K562 (cell line): ENCODE results near the gene ZDHHC8. TPM values are rescaled to one million over a fixed set of nuclear protein-coding genes. Genes with fewer than 3 reads are reported as not detected.

Experiments
- CHD1 ChIP-seq: fragments of 200-600 bp; sonication (generic); IDR thresholded peaks from one replicate; pipeline ENCODE4 v1.6.1; 2012; ENCODE audit warnings: mild to moderate bottlenecking, moderate library complexity, low read length, inconsistent platforms
- HNRNPK ChIP-seq: fragments of 200-400 bp; formaldehyde crosslinking; IDR thresholded peaks from one replicate; pipeline ENCODE4 v1.6.1; 2018; ENCODE audit warnings: mild to moderate bottlenecking, low read depth, low read length; ENCODE audit not compliant: poor library complexity, severe bottlenecking
- HNRNPLL ChIP-seq: fragments of 200-400 bp; formaldehyde crosslinking; IDR thresholded peaks from 2 replicates; pipeline ENCODE4 v1.6.1; 2017; ENCODE audit warnings: low read length, low read depth, mild to moderate bottlenecking; ENCODE audit not compliant: poor library complexity, severe bottlenecking
- NFATC3 ChIP-seq: fragments of 450-650 bp; IDR thresholded peaks from 2 replicates; pipeline ENCODE4 v1.6.1; 2017; ENCODE audit warnings: mild to moderate bottlenecking
- NFE2L1 ChIP-seq: fragments of 450-650 bp; IDR thresholded peaks from 2 replicates; pipeline ENCODE4 v1.6.1; 2016; ENCODE audit warnings: missing genetic modification characterization, low read depth, mild to moderate bottlenecking, missing compliant biosample characterization, moderate library complexity, borderline replicate concordance
- PCBP1 ChIP-seq: fragments of 200-400 bp; formaldehyde crosslinking; IDR thresholded peaks from 2 replicates; pipeline ENCODE4 v1.6.1; 2018; ENCODE audit warnings: mild to moderate bottlenecking, low read depth, low read length; ENCODE audit not compliant: poor library complexity, severe bottlenecking
- RAD21 ChIP-seq, 2 experiments: fragments of 250-450 bp in 1 of 2; fragments of 450-650 bp in 1 of 2; sonication (Bioruptor Pico) in 1 of 2; formaldehyde crosslinking in 1 of 2; IDR thresholded peaks in 1 of 2; conservative IDR thresholded peaks in 1 of 2; 2 replicates each; pipeline versions ENCODE4 v1.4.0 to v1.8.0; 2020 to 2022; ENCODE audit warnings: mild to moderate bottlenecking in 2 of 2, moderate library complexity in 1 of 2
- RBBP5 ChIP-seq: fragments of 200-600 bp; sonication (generic); IDR thresholded peaks from 2 replicates; pipeline ENCODE4 v1.6.1; 2012; ENCODE audit warnings: borderline replicate concordance, mild to moderate bottlenecking, low read length, control low read depth, inconsistent platforms; ENCODE audit not compliant: insufficient read depth, poor library complexity, severe bottlenecking
- SRSF1 ChIP-seq: fragments of 200-400 bp; formaldehyde crosslinking; IDR thresholded peaks from 2 replicates; pipeline ENCODE4 v1.6.1; 2017; ENCODE audit warnings: mild to moderate bottlenecking, low read depth, low read length, moderate library complexity
- TEAD1 ChIP-seq, 2 experiments: fragments of 450-650 bp in 1 of 2; sonication (generic) in 1 of 2; formaldehyde crosslinking; IDR thresholded peaks; 2 replicates each; pipeline versions ENCODE4 v1.4.0 to v1.8.0; 2020 to 2022; ENCODE audit warnings: mild to moderate bottlenecking in 2 of 2, missing genetic modification reagents in 1 of 2
- TEAD4 ChIP-seq, 2 experiments: sonication (generic) in 1 of 2; formaldehyde crosslinking in 1 of 2; IDR thresholded peaks; 2 replicates each; pipeline versions ENCODE4 v1.6.1 to v1.8.0; 2012 to 2022; ENCODE audit warnings: borderline replicate concordance in 1 of 2, inconsistent platforms in 1 of 2, low read length in 1 of 2, mild to moderate bottlenecking in 1 of 2, missing genetic modification reagents in 1 of 2
- THAP12 ChIP-seq: fragments of 250-450 bp; sonication (Bioruptor Pico); IDR thresholded peaks from 2 replicates; pipeline ENCODE4 v1.9.0; 2021; ENCODE audit warnings: mild to moderate bottlenecking, inconsistent platforms
- ZC3H4 ChIP-seq: sonication (generic); formaldehyde crosslinking; IDR thresholded peaks from 2 replicates; pipeline ENCODE4 v1.9.0; 2021; ENCODE audit warnings: missing genetic modification reagents, borderline replicate concordance
- ZNF184 ChIP-seq: sonication (generic); formaldehyde crosslinking; IDR thresholded peaks from 2 replicates; pipeline ENCODE4 v1.5.0; 2020; ENCODE audit warnings: missing genetic modification reagents
- ZNF561 ChIP-seq: fragments of 450-650 bp; formaldehyde crosslinking; conservative IDR thresholded peaks from 2 replicates; pipeline ENCODE4 v1.4.0; 2020; ENCODE audit warnings: mild to moderate bottlenecking, moderate library complexity
- ZSCAN32 ChIP-seq: fragments of 450-650 bp; formaldehyde crosslinking; IDR thresholded peaks from 2 replicates; pipeline ENCODE4 v1.4.0; 2020; ENCODE audit warnings: mild to moderate bottlenecking, moderate library complexity
- polyA plus RNA-seq, 8 experiments: library from polyadenylated mRNA; depleted of rRNA in 4 of 8; stranded (reverse) in 5 of 8; unstranded in 3 of 8; fragments of >200 nt; fragmentation: Nextera tagmentation in 2 of 8; fragmentation: Illumina TruSeq in 1 of 8; extraction: Ambion mirVana in 2 of 8; extraction: Trizol in 1 of 8; gene quantifications; 2 replicates each; pipeline versions ENCODE4 v1.2.1 to v1.2.3, GENCODE V29; 2011 to 2014; ENCODE audit warnings: inconsistent platforms in 1 of 8, missing spikeins in 1 of 8
- total RNA-seq, 7 experiments: library from RNA; depleted of rRNA in 6 of 7; stranded (reverse); fragments of >200 nt in 6 of 7; fragmentation: Illumina TruSeq in 2 of 7; extraction: Trizol in 2 of 7; gene quantifications; 2 replicates each; pipeline versions ENCODE4 v1.2.1 to v1.2.3, GENCODE V29; 2011 to 2021; ENCODE audit warnings: low replicate concordance in 1 of 7
- TF ChIP-seq, protein P1 (sequence below): sonication (generic); formaldehyde crosslinking; IDR thresholded peaks from 2 replicates; pipeline ENCODE4 v1.8.0; 2022; ENCODE audit warnings: mild to moderate bottlenecking, low read depth, missing genetic modification reagents
- TF ChIP-seq, protein P2 (sequence below): sonication (generic); formaldehyde crosslinking; IDR thresholded peaks from 2 replicates; pipeline ENCODE4 v1.9.0; 2022; ENCODE audit warnings: mild to moderate bottlenecking, missing genetic modification reagents

ZDHHC8 gene
- total and polyA plus RNA-seq, 9 of the 15 experiments (the other 6 are each of a cell fraction or from before 2014, with no cell fraction given), result 0.04 to 109 (median 16.4) TPM

- TF ChIP-seq THAP12 (peak; percentile 41; the same call in 1 of the 2 replicates), HNRNPK (no peak), RAD21 (CRISPR knock-in tag; conservative IDR thresholded peaks at IDR 0.05 in 1 of 2, IDR thresholded peaks at IDR 0.05 in 1 of 2) (0 out of 4 replicates have a peak, but pooled peaks of 1 of the 2 experiments have one; percentile 7), RBBP5 (peak; percentile 23), NFE2L1 (tag) (no peak), SRSF1 (no peak), PCBP1 (no peak), TEAD1 (CRISPR knock-in tag; IDR thresholded peaks at IDR 0.05) (peak in 1 of 2 experiments; percentile 50; a peak in 1 of 4 replicates), ZSCAN32 (CRISPR knock-in tag) (no peak), TEAD4 (IDR thresholded peaks at IDR 0.05; ENCODE audit: low read length) (no peak), TEAD4 (CRISPR knock-in tag; IDR thresholded peaks at IDR 0.05; ENCODE audit: borderline replicate concordance) (peak; percentile 33; the same call in 1 of the 2 replicates), ZNF184 (no peak), NFATC3 (no peak), HNRNPLL (peak; percentile 3), CHD1 (peak; percentile 61), ZNF561 (CRISPR knock-in tag) (no peak), ZC3H4 (CRISPR knock-in tag) (peak; percentile 37; the same call in 1 of the 2 replicates)
- TF ChIP-seq, protein P1, sequence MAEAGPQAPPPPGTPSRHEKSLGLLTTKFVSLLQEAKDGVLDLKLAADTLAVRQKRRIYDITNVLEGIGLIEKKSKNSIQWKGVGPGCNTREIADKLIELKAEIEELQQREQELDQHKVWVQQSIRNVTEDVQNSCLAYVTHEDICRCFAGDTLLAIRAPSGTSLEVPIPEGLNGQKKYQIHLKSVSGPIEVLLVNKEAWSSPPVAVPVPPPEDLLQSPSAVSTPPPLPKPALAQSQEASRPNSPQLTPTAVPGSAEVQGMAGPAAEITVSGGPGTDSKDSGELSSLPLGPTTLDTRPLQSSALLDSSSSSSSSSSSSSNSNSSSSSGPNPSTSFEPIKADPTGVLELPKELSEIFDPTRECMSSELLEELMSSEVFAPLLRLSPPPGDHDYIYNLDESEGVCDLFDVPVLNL (CRISPR knock-in tag), result 0 out of 2 replicates have a peak, but pooled peaks have one; percentile 49
- TF ChIP-seq, protein P2, sequence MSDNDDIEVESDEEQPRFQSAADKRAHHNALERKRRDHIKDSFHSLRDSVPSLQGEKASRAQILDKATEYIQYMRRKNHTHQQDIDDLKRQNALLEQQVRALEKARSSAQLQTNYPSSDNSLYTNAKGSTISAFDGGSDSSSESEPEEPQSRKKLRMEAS, result peak; percentile 18; the same call in 1 of the 2 replicates
Measured at GRCh38 chr22:20171288-20172140, 39.9 kb downstream of the ZDHHC8 start (continued).
